Thoracic aorta (tissue), 2 donors: ENCODE data around the gene TLR10. TPM values are rescaled to one million over a fixed set of nuclear protein-coding genes. Genes with fewer than 3 reads are reported as not detected.

Experiments
- ATAC-seq: fragments of 150-250 bp; one replicate; pipeline ENCODE4 v1.8.0; 2017; ENCODE audit warnings: low read depth; ENCODE audit not compliant: insufficient number of reproducible peaks, low FRiP score
- DNase-seq: peaks from one replicate; pipeline ENCODE4 v3.0.0-alpha.2; 2020; ENCODE audit warnings: low spot score
- H3K27ac ChIP-seq, 2 donors: fragments of 200-600 bp; sonication (generic); 1 replicate in 1 of 2; 2 replicates in 1 of 2; pipeline ENCODE4 v1.5.1; 2016; ENCODE audit warnings: mild to moderate bottlenecking in 2 of 2, moderate library complexity in 2 of 2
- H3K27me3 ChIP-seq: fragments of 200-600 bp; sonication (generic); replicated peaks from 2 replicates; pipeline ENCODE4 v1.6.0; 2016; ENCODE audit warnings: mild to moderate bottlenecking; ENCODE audit not compliant: insufficient read depth
- H3K36me3 ChIP-seq: fragments of 200-600 bp; sonication (generic); one replicate; pipeline ENCODE4 v1.5.1; 2016
- H3K4me1 ChIP-seq, 2 donors: fragments of 200-600 bp; sonication (generic); 1 replicate in 1 of 2; 2 replicates in 1 of 2; pipeline versions ENCODE4 v1.5.1 to v1.6.0; 2016; ENCODE audit warnings: low read depth in 2 of 2, mild to moderate bottlenecking in 1 of 2; ENCODE audit not compliant: control insufficient read depth in 1 of 2
- H3K4me3 ChIP-seq: fragments of 200-600 bp; sonication (generic); 2 replicates; pipeline ENCODE4 v1.5.1; 2016; ENCODE audit warnings: mild to moderate bottlenecking
- H3K9me3 ChIP-seq: fragments of 200-600 bp; sonication (generic); 2 replicates; pipeline ENCODE4 v1.5.1; 2016
- CTCF ChIP-seq: fragments of 200-600 bp; sonication (generic); IDR thresholded peaks from one replicate; pipeline ENCODE4 v1.5.1; 2019; ENCODE audit warnings: antibody characterized with exemption
- total RNA-seq, 2 donors: library from RNA; depleted of rRNA; stranded (reverse); fragments of >200 nt; gene quantifications; one replicate each; pipeline versions ENCODE4 v1.1.0 to v1.2.3, GENCODE V29; 2016

TLR10 gene
- total RNA-seq, 2 donors from 2014 or later: 0.28 to 0.81 TPM

DNA sequence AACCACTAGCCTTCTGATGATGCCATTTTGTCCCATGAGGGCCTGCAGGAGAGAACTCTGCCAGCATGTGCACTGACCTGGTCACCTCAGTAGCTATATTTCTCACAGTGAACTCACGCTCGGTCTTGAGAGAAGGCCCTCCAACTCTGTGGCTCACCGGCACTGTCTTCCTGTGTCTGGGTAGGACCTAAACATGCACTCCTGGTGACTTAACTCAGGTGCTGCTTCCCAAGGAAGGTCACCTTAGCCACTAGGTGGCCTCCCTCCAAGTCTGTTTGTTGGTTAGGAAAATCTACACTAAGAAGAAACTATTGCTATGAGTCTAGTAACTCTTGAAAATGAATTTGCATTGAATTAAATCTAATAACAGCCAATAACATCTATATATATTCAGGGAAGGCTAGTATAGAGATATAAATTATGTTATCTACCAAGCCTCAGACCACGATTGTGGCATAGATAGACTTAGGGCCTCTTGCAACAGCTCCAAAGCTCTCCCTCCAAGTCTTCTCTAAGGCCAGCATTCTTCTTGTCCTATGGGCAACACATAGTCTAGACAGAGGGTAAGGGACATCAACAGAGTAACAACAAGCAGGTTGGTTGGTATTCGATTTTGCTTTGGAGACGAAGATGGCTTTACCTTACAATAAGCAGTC lies 24.7 kb downstream of the TLR10 start:
- ATAC-seq (no peak), DNase-seq (no peak)
- no peak for TF ChIP-seq CTCF
- peaks cover 3 to 13% of the 10 kb centered on the region in 2 donors for H3K4me1 ChIP-seq
- no peak overlapping the region for H3K4me3 ChIP-seq
- H3K36me3 ChIP-seq: no peaks in the 10 kb centered on the region
- no peak overlapping the region for H3K27ac ChIP-seq
- H3K9me3 ChIP-seq: no peaks in the 10 kb centered on the region
- no peaks in the 10 kb centered on the region for H3K27me3 ChIP-seq

GRCh38 chr4:38752941-38753806 lies 29.6 kb downstream of the TLR10 start:
- Histone ChIP-seq H3K27me3 (no peaks in the 10 kb centered on the region), H3K36me3 (no peaks in the 10 kb centered on the region), H3K9me3 (no peaks in the 10 kb centered on the region), H3K4me1 (peaks cover 7 to 26% of the 10 kb centered on the region in 2 donors), H3K4me3 (peak overlapping the region; percentile 38), H3K27ac (peak overlapping the region; percentile 54 to 67)
- ATAC-seq (peak; percentile 97), DNase-seq (peak; percentile 66)
- no peak for TF ChIP-seq CTCF

DNA sequence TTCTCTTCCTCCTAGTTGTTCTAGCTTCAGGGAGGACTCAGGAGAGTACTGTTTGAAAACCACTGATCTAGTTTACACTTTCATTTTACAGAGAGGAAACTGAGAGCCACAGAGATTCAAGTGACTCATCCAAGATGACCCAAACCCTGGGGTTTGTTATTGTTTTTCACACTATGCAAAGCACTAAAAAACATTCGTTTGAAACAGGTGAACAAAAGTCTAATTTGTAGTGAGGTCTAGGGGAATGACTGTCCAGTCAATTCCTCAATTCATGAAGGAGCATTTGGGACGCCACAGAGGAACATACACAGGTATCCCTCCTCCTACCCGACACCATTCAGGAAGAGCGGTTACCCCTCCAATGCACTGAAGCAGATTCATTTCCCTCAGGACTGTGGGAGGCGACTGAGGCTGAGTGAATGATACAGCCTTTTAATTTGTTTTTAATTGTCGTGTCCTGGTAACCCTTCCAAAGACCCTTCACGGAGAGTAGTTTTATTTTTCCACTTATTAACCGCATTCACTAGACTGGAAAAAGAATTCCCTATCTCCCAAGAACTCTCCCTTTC lies 30.3 kb downstream of the TLR10 start:
- Histone ChIP-seq H3K27me3 (no peaks in the 10 kb centered on the region), H3K36me3 (no peaks in the 10 kb centered on the region), H3K27ac (peak overlapping the region; percentile 54 to 67), H3K4me3 (peak overlapping the region; percentile 38), H3K9me3 (no peaks in the 10 kb centered on the region), H3K4me1 (peaks cover 7 to 26% of the 10 kb centered on the region in 2 donors)
- no peak for TF ChIP-seq CTCF
- ATAC-seq: no peak
- DNase-seq: no peak

DNA sequence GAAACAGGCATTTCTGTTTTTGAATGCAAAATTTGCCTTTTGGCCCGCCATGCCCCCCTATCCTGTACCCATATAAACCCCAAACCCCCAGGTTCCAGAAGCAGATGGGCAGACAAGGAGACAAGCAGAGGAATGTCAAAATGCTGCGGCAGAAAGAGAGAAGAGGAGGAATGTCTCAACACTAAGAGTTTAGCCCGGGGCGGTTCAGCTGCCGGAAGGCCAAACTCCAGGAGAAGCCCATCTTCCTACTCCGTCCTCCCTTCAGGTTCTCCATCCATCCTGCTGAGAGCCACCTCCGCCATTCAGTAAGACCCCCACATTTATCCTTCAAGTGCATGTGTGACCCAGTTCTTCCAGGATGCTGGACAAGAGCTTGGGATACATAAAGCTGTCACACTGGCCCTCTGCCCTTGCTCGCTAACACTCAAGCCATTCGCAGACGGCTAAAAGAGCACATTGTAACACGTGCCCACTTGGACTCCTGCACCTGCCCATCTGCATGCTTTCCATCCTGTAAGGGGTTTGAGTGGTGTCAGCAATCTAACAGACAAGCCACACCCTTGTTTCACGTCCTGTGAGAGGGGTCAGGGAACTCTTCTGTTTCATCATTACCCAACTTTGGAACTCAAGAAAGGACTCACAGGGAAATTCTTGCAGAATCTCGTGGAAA lies 31.3 kb downstream of the TLR10 start:
- no peak overlapping the region for H3K4me3 ChIP-seq
- peaks cover 2% of the 10 kb centered on the region for H3K9me3 ChIP-seq
- DNase-seq: no peak
- no peak for ATAC-seq
- no peak for TF ChIP-seq CTCF
- no peak overlapping the region for H3K27ac ChIP-seq
- H3K27me3 ChIP-seq: no peaks in the 10 kb centered on the region
- H3K36me3 ChIP-seq: no peaks in the 10 kb centered on the region
- peaks cover 7 to 26% of the 10 kb centered on the region in 2 donors for H3K4me1 ChIP-seq

DNA sequence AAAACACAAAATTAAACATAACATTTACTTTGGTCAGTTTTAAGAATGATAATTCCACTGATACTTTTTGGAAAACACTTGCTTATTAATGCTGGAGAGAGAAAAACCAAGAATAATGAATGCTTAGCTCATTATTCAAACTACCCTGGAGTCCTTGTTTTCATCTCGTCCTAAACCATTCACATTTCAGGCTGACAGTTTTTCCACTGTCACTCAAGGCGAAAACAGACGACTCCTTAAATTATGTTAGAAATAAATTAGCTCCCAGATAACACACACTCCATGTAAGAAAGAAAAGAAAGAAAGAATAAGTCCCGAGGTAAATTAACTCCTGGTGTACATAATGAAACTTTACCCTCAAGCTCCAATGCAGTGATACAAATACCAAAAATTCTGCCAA lies 33.5 kb downstream of the TLR10 start:
- no peaks in the 10 kb centered on the region for H3K27me3 ChIP-seq
- no peak for TF ChIP-seq CTCF
- peaks cover 7 to 26% of the 10 kb centered on the region in 2 donors for H3K4me1 ChIP-seq
- H3K27ac ChIP-seq: no peak overlapping the region
- no peak overlapping the region for H3K4me3 ChIP-seq
- H3K36me3 ChIP-seq: no peaks in the 10 kb centered on the region
- DNase-seq: no peak
- ATAC-seq: no peak
- peaks cover 3% of the 10 kb centered on the region for H3K9me3 ChIP-seq
